MM.1S (cell line): ENCODE results near the gene RASGRP1.

ENCODE experiments used
- DNase-seq: peaks from one replicate; pipeline ENCODE4 v3.0.0-alpha.2; 2015
- H2AFZ ChIP-seq: fragments of 300-600 bp; sonication (generic); 2 replicates; pipeline ENCODE4 v1.6.0; 2016; ENCODE audit warnings: antibody characterized with exemption, low read length
- H3F3A ChIP-seq: fragments of 300-600 bp; sonication (generic); 2 replicates; pipeline ENCODE4 v1.6.1; 2016; ENCODE audit warnings: mild to moderate bottlenecking, antibody characterized with exemption, low read length, moderate library complexity, mixed read lengths; ENCODE audit not compliant: insufficient read depth
- H3K27ac ChIP-seq: fragments of 300-600 bp; sonication (generic); 2 replicates; pipeline ENCODE4 v1.5.1; 2016; ENCODE audit warnings: mild to moderate bottlenecking, low read length
- H3K27me3 ChIP-seq: fragments of 300-600 bp; sonication (generic); replicated peaks from 2 replicates; pipeline ENCODE4 v1.6.0; 2016; ENCODE audit warnings: low read length; ENCODE audit not compliant: insufficient read depth
- H3K36me3 ChIP-seq: fragments of 300-600 bp; sonication (generic); replicated peaks from 2 replicates; pipeline ENCODE4 v1.6.1; 2016; ENCODE audit warnings: mild to moderate bottlenecking, low read length, mixed read lengths; ENCODE audit not compliant: insufficient read depth
- H3K4me1 ChIP-seq: fragments of 300-600 bp; sonication (generic); 2 replicates; pipeline ENCODE4 v1.6.1; 2016; ENCODE audit warnings: low read length, mixed read lengths
- H3K4me2 ChIP-seq: fragments of 300-600 bp; sonication (generic); 2 replicates; pipeline ENCODE4 v1.6.0; 2016; ENCODE audit warnings: low read depth, low read length
- H3K4me3 ChIP-seq: fragments of 300-600 bp; sonication (generic); 2 replicates; pipeline ENCODE4 v1.5.1; 2016; ENCODE audit warnings: low read length, mixed read lengths
- H3K79me2 ChIP-seq: fragments of 300-600 bp; sonication (generic); 2 replicates; pipeline ENCODE4 v1.6.1; 2016; ENCODE audit warnings: mixed run types, low read length, mixed read lengths
- H3K9ac ChIP-seq: fragments of 300-600 bp; sonication (generic); 2 replicates; pipeline ENCODE4 v1.6.1; 2016; ENCODE audit warnings: low read length, mixed read lengths
- H3K9me2 ChIP-seq: fragments of 300-600 bp; sonication (generic); replicated peaks from 2 replicates; pipeline ENCODE4 v1.6.1; 2016; ENCODE audit warnings: mild to moderate bottlenecking, low read length, mixed read lengths; ENCODE audit not compliant: insufficient read depth
- H3K9me3 ChIP-seq: fragments of 300-600 bp; sonication (generic); replicated peaks from 2 replicates; pipeline ENCODE4 v1.6.1; 2016; ENCODE audit warnings: mild to moderate bottlenecking, low read length, mixed read lengths; ENCODE audit not compliant: insufficient read depth
- H4K20me1 ChIP-seq: fragments of 300-600 bp; sonication (generic); 2 replicates; pipeline ENCODE4 v1.6.1; 2016; ENCODE audit warnings: mild to moderate bottlenecking, low read length, moderate library complexity, mixed read lengths; ENCODE audit not compliant: insufficient read depth
- CTCF ChIP-seq: fragments of 300-600 bp; sonication (generic); IDR thresholded peaks from 2 replicates; pipeline ENCODE4 v1.5.1; 2016; ENCODE audit warnings: antibody characterized with exemption, low read length, mixed read lengths
- EZH2 ChIP-seq: fragments of 300-600 bp; sonication (generic); optimal IDR thresholded peaks from 2 replicates; pipeline ENCODE3; 2017; ENCODE audit warnings: low read depth, mild to moderate bottlenecking, antibody characterized with exemption, low read length, mixed read lengths
- EZH2phosphoT487 ChIP-seq: fragments of 300-600 bp; sonication (generic); IDR thresholded peaks from 2 replicates; pipeline ENCODE4 v1.6.1; 2018; ENCODE audit warnings: antibody characterized with exemption, low read length

Gene RASGRP1

GRCh38 chr15:38608682-38609081, 44.1 kb upstream of the RASGRP1 start:
- no peaks in the 10 kb centered on the region for H3K27me3 ChIP-seq

GRCh38 chr15:38605744-38606143, 41.1 kb upstream of the RASGRP1 start:
- H3K36me3 ChIP-seq, result no peaks in the 10 kb centered on the region
- no peaks in the 10 kb centered on the region for H3K9me3 ChIP-seq
- no peak overlapping the region for H3K9ac ChIP-seq
- H4K20me1 ChIP-seq, result no peaks in the 10 kb centered on the region
- H3K4me3 ChIP-seq, result no peak overlapping the region
- no peak overlapping the region for H2AFZ ChIP-seq
- H3K27ac ChIP-seq, result no peak overlapping the region
- no peaks in the 10 kb centered on the region for H3K9me2 ChIP-seq
- H3K27me3 ChIP-seq, result no peaks in the 10 kb centered on the region
- DNase-seq, result no peak
- H3K79me2 ChIP-seq, result no peaks in the 10 kb centered on the region
- TF ChIP-seq CTCF (no peak), EZH2 (no peak), EZH2phosphoT487 (no peak)
- no peaks in the 10 kb centered on the region for H3F3A ChIP-seq
- no peaks in the 10 kb centered on the region for H3K4me1 ChIP-seq
- H3K4me2 ChIP-seq, result no peak overlapping the region

More at GRCh38 chr15:38608682-38609081, 44.1 kb upstream of the RASGRP1 start:
- TF ChIP-seq EZH2phosphoT487, result no peak
- no peak for TF ChIP-seq EZH2
- no peak overlapping the region for H3K4me3 ChIP-seq
- no peaks in the 10 kb centered on the region for H3K4me1 ChIP-seq
- no peak overlapping the region for H3K27ac ChIP-seq
- H3K79me2 ChIP-seq, result no peaks in the 10 kb centered on the region
- H2AFZ ChIP-seq, result peak overlapping the region; percentile 21; the same call in 1 of the 2 replicates
- no peak overlapping the region for H3K9ac ChIP-seq
- H3K9me3 ChIP-seq, result no peaks in the 10 kb centered on the region
- DNase-seq, result no peak
- H3F3A ChIP-seq, result no peaks in the 10 kb centered on the region
- H3K9me2 ChIP-seq, result no peaks in the 10 kb centered on the region
- H3K36me3 ChIP-seq, result no peaks in the 10 kb centered on the region
- H4K20me1 ChIP-seq, result no peaks in the 10 kb centered on the region
- H3K4me2 ChIP-seq, result peak overlapping the region; percentile 15; the same call in 1 of the 2 replicates

- Histone ChIP-seq H2AFZ (no peak overlapping the region), H3K27me3 (no peaks in the 10 kb centered on the region)
- DNase-seq, result no peak
Observed at GRCh38 chr15:38603672-38604071, 39.1 kb upstream of the RASGRP1 start.

More at GRCh38 chr15:38603672-38604071, 39.1 kb upstream of the RASGRP1 start:
- Histone ChIP-seq H3K36me3 (no peaks in the 10 kb centered on the region), H3K9ac (no peak overlapping the region), H3K9me3 (no peaks in the 10 kb centered on the region), H3F3A (no peaks in the 10 kb centered on the region), H3K4me2 (no peak overlapping the region), H4K20me1 (no peaks in the 10 kb centered on the region), H3K4me1 (no peaks in the 10 kb centered on the region), H3K9me2 (no peaks in the 10 kb centered on the region), H3K79me2 (no peaks in the 10 kb centered on the region), H3K27ac (no peak overlapping the region), H3K4me3 (no peak overlapping the region)
- TF ChIP-seq CTCF (no peak), EZH2phosphoT487 (no peak), EZH2 (no peak)
